H9 (cell line): ENCODE data around the gene REXO4. TPM values are rescaled to one million over a fixed set of nuclear protein-coding genes. Genes with fewer than 3 reads are reported as not detected.

Experiments used
- DNase-seq: peaks from one replicate; pipeline ENCODE4 v3.0.0-alpha.2; 2017
- H2AFZ ChIP-seq: one replicate; pipeline ENCODE4 v1.6.1; 2013; ENCODE audit warnings: mild to moderate bottlenecking, low read length, control low read depth, moderate library complexity
- H2AK5ac ChIP-seq: 2 replicates; pipeline ENCODE4 v1.6.1; 2013; ENCODE audit warnings: low read length, control low read depth, mixed read lengths; ENCODE audit not compliant: insufficient read length
- H2BK120ac ChIP-seq: one replicate; pipeline ENCODE4 v1.6.1; 2013; ENCODE audit warnings: low read depth, mild to moderate bottlenecking, low read length, control low read depth, inconsistent platforms; ENCODE audit not compliant: poor library complexity, severe bottlenecking
- H2BK12ac ChIP-seq: 2 replicates; pipeline ENCODE4 v1.6.1; 2013; ENCODE audit warnings: low read length, control low read depth, mixed read lengths, low read depth; ENCODE audit not compliant: insufficient read length
- H2BK15ac ChIP-seq: 2 replicates; pipeline ENCODE4 v1.6.1; 2013; ENCODE audit warnings: low read depth, low read length, control low read depth
- H2BK20ac ChIP-seq: one replicate; pipeline ENCODE4 v1.6.1; 2013; ENCODE audit warnings: low read depth, mild to moderate bottlenecking, low read length, control low read depth, inconsistent platforms; ENCODE audit not compliant: poor library complexity, severe bottlenecking
- H2BK5ac ChIP-seq: 2 replicates; pipeline ENCODE4 v1.6.1; 2013; ENCODE audit warnings: low read length, control low read depth, mixed read lengths; ENCODE audit not compliant: insufficient read length
- H3K14ac ChIP-seq: 2 replicates; pipeline ENCODE4 v1.6.1; 2013; ENCODE audit warnings: low read length, control low read depth; ENCODE audit not compliant: insufficient read depth
- H3K18ac ChIP-seq: 2 replicates; pipeline ENCODE4 v1.6.1; 2013; ENCODE audit warnings: low read depth, mild to moderate bottlenecking, mixed read lengths, low read length, control low read depth; ENCODE audit not compliant: insufficient read length
- H3K23ac ChIP-seq: 2 replicates; pipeline ENCODE4 v1.6.1; 2013; ENCODE audit warnings: low read length, control low read depth, mixed read lengths, low read depth; ENCODE audit not compliant: insufficient read length
- H3K23me2 ChIP-seq: 2 replicates; pipeline ENCODE4 v1.6.1; 2013; ENCODE audit warnings: low read depth, mild to moderate bottlenecking, mixed read lengths, low read length, control low read depth; ENCODE audit not compliant: insufficient read length, poor library complexity, severe bottlenecking
- H3K27ac ChIP-seq: 2 replicates; pipeline ENCODE4 v1.5.1; 2013; ENCODE audit warnings: low read length, control low read depth, mixed read lengths, low read depth; ENCODE audit not compliant: insufficient read length
- H3K27me3 ChIP-seq: 2 replicates; pipeline ENCODE4 v1.6.1; 2013; ENCODE audit warnings: low read length, control low read depth, inconsistent platforms; ENCODE audit not compliant: insufficient read depth
- H3K4ac ChIP-seq: 2 replicates; pipeline ENCODE4 v1.6.1; 2013; ENCODE audit warnings: low read depth, mild to moderate bottlenecking, control low read depth, inconsistent platforms, low read length, moderate library complexity
- H3K4me1 ChIP-seq: 2 replicates; pipeline ENCODE4 v1.6.1; 2013; ENCODE audit warnings: low read length, control low read depth, inconsistent platforms; ENCODE audit not compliant: insufficient read depth
- H3K4me2 ChIP-seq: 2 replicates; pipeline ENCODE4 v1.6.1; 2013; ENCODE audit warnings: low read length, control low read depth, mixed read lengths; ENCODE audit not compliant: insufficient read length, insufficient read depth
- H3K56ac ChIP-seq: 2 replicates; pipeline ENCODE4 v1.6.1; 2013; ENCODE audit warnings: low read depth, mild to moderate bottlenecking, mixed read lengths, low read length, control low read depth; ENCODE audit not compliant: insufficient read length
- H3K79me1 ChIP-seq: 2 replicates; pipeline ENCODE4 v1.6.1; 2013; ENCODE audit warnings: low read depth, mild to moderate bottlenecking, moderate library complexity, low read length, control low read depth, inconsistent platforms; ENCODE audit not compliant: insufficient read depth, poor library complexity, severe bottlenecking
- H3K79me2 ChIP-seq: 2 replicates; pipeline ENCODE4 v1.6.1; 2013; ENCODE audit warnings: low read length, control low read depth, inconsistent platforms; ENCODE audit not compliant: insufficient read depth
- H3K9ac ChIP-seq: 2 replicates; pipeline ENCODE4 v1.6.1; 2013; ENCODE audit warnings: low read length, control low read depth, mixed read lengths; ENCODE audit not compliant: insufficient read length; ENCODE audit errors: extremely low read depth
- H3K9me3 ChIP-seq: one replicate; pipeline ENCODE4 v1.6.1; 2013; ENCODE audit warnings: low read depth, low read length, inconsistent platforms; ENCODE audit not compliant: control insufficient read depth
- H3T11ph ChIP-seq: one replicate; pipeline ENCODE4 v1.6.1; 2013; ENCODE audit warnings: mild to moderate bottlenecking, low read length, control low read depth, inconsistent platforms
- H4K20me1 ChIP-seq: one replicate; pipeline ENCODE4 v1.6.1; 2013; ENCODE audit not compliant: control insufficient read depth, insufficient read length, insufficient read depth
- H4K5ac ChIP-seq: 2 replicates; pipeline ENCODE4 v1.6.1; 2013; ENCODE audit warnings: low read depth, mild to moderate bottlenecking, mixed read lengths, low read length, control low read depth; ENCODE audit not compliant: insufficient read length
- H4K8ac ChIP-seq: replicated peaks from 2 replicates; pipeline ENCODE4 v1.6.1; 2013; ENCODE audit warnings: low read length, control low read depth, mixed read lengths, low read depth; ENCODE audit not compliant: insufficient read length
- H4K91ac ChIP-seq: 2 replicates; pipeline ENCODE4 v1.6.1; 2013; ENCODE audit warnings: low read depth, mild to moderate bottlenecking, moderate library complexity, mixed read lengths, low read length, control low read depth; ENCODE audit not compliant: insufficient read length
- H3K27ac Mint-ChIP-seq, 3 experiments: 2 replicates in 2 of 3; 3 replicates in 1 of 3; pipeline ENCODE4 v1.8.0; 2020 to 2021; ENCODE audit warnings: mixed read lengths in 3 of 3, mild to moderate bottlenecking in 1 of 3, moderate library complexity in 1 of 3
- H3K27me3 Mint-ChIP-seq: 2 replicates; pipeline ENCODE4 v1.8.0; 2021; ENCODE audit warnings: low read depth, mild to moderate bottlenecking, moderate library complexity, mixed read lengths
- H3K36me3 Mint-ChIP-seq, 3 experiments: 2 replicates in 2 of 3; 3 replicates in 1 of 3; pipeline ENCODE4 v1.8.0; 2020 to 2021; ENCODE audit warnings: low read depth in 3 of 3, mixed read lengths in 3 of 3; ENCODE audit not compliant: insufficient read depth in 1 of 3
- H3K4me1 Mint-ChIP-seq, 2 experiments: 2 replicates each; pipeline ENCODE4 v1.8.0; 2020; ENCODE audit warnings: mixed read lengths in 2 of 2
- H3K4me3 Mint-ChIP-seq, 2 experiments: 2 replicates in 1 of 2; 3 replicates in 1 of 2; pipeline ENCODE4 v1.8.0; 2020 to 2021; ENCODE audit warnings: mild to moderate bottlenecking in 2 of 2, mixed read lengths in 2 of 2, moderate library complexity in 1 of 2
- H3K9me3 Mint-ChIP-seq, 2 experiments: 2 replicates in 1 of 2; 3 replicates in 1 of 2; pipeline ENCODE4 v1.8.0; 2020; ENCODE audit warnings: mild to moderate bottlenecking in 2 of 2, mixed read lengths in 2 of 2, moderate library complexity in 1 of 2
- CTCF ChIP-seq: fragments of 200-600 bp; sonication (generic); conservative IDR thresholded peaks from 3 replicates; pipeline ENCODE4 v1.8.0; 2021; ENCODE audit warnings: antibody characterized with exemption, mild to moderate bottlenecking
- WGBS: extraction: QIAGEN DNeasy Blood & Tissue Kit; methylation state at CpG from one replicate; pipeline ENCODE4 v1.1.7; 2013; ENCODE audit warnings: missing lambda C conversion rate, low lambda C conversion rate, mixed read lengths; ENCODE audit not compliant: insufficient read length; ENCODE audit errors: extremely low coverage; 5-methylcytosine and 5-hydroxymethylcytosine counted together
- total RNA-seq: library from RNA; stranded (reverse); gene quantifications from 2 replicates; pipeline ENCODE4 v1.2.1, GENCODE V29; 2021

The REXO4 gene
- total RNA-seq, 1 experiment from 2014 or later = 35.2 TPM

- no peaks in the 10 kb centered on the region for H4K20me1 ChIP-seq
- H3K4me1 Mint-ChIP-seq = peaks cover 0 to 3% of the 10 kb centered on the region in 2 experiments; a peak in 2 of 4 replicates
Measured at GRCh38 chr9:133367221-133367620, 50.6 kb downstream of the REXO4 start.

More at GRCh38 chr9:133367221-133367620, 50.6 kb downstream of the REXO4 start:
- no peak overlapping the region for H2BK15ac ChIP-seq
- peaks cover 40% of the 10 kb centered on the region; the same call in 1 of the 2 replicates for H3K79me2 ChIP-seq
- H3K9me3 ChIP-seq = no peaks in the 10 kb centered on the region
- Mint-ChIP-seq H3K36me3 (peaks cover 33 to 87% (median 74%) of the 10 kb centered on the region in 3 experiments; a peak in 6 of 7 replicates), H3K9me3 (no peaks in the 10 kb centered on the region), H3K4me3 (no peak overlapping the region; a peak in 1 of 5 replicates), H3K27ac (no peak overlapping the region), H3K27me3 (no peaks in the 10 kb centered on the region)
- H2BK5ac ChIP-seq = no peak overlapping the region
- no peak overlapping the region for H3K4me2 ChIP-seq
- H3K18ac ChIP-seq = no peak overlapping the region
- H3K27me3 ChIP-seq = no peaks in the 10 kb centered on the region
- no peak for DNase-seq
- H3K56ac ChIP-seq = no peak overlapping the region
- no peak overlapping the region for H4K5ac ChIP-seq
- no peak overlapping the region for H2AFZ ChIP-seq
- H3K23ac ChIP-seq = no peak overlapping the region
- no peak overlapping the region for H4K91ac ChIP-seq
- no peak overlapping the region for H3K14ac ChIP-seq
- H3K4ac ChIP-seq = no peak overlapping the region
- H2BK120ac ChIP-seq = no peak overlapping the region
- H2AK5ac ChIP-seq = no peak overlapping the region
- no peak overlapping the region for H2BK20ac ChIP-seq
- no peak overlapping the region for H3K9ac ChIP-seq
- H3K23me2 ChIP-seq = no peaks in the 10 kb centered on the region
- H2BK12ac ChIP-seq = no peak overlapping the region
- TF ChIP-seq CTCF = no peak
- H3K79me1 ChIP-seq = peaks cover 26% of the 10 kb centered on the region
- no peak overlapping the region for H3K27ac ChIP-seq
- no CpG with 5 or more reads among the region's 22 CpGs for WGBS
- no peaks in the 10 kb centered on the region for H3K4me1 ChIP-seq
- no peak overlapping the region for H3T11ph ChIP-seq
- no peak overlapping the region for H4K8ac ChIP-seq
